AG04449 (cell line): ENCODE measurements around the gene POLE.

ENCODE experiments used
- CTCF ChIA-PET: fragments of 350-600 bp; formaldehyde crosslinking; extraction: SDS; loops from one replicate; lab custom pipeline; 2021; ENCODE audit warnings: antibody characterized with exemption; lab: Yijun Ruan, JAX
- POLR2A ChIA-PET: fragments of 400-600, 350-600 bp; formaldehyde crosslinking; extraction: SDS; loops from one replicate; lab custom pipeline; 2020; ENCODE audit warnings: antibody characterized with exemption, inconsistent platforms; lab: Yijun Ruan, JAX
- DNase-seq: peaks from one replicate; pipeline ENCODE4 v3.0.0-alpha.2; 2010; ENCODE audit warnings: low read depth, low spot score
- H3K4me3 ChIP-seq: 2 replicates; pipeline ENCODE4 v1.5.1; 2011; ENCODE audit warnings: low read depth, mild to moderate bottlenecking, control low read depth, low read length
- CTCF ChIP-seq: IDR thresholded peaks from one replicate; pipeline ENCODE4 v1.5.1; 2011; ENCODE audit warnings: mild to moderate bottlenecking, moderate library complexity, low read length, control low read depth, inconsistent platforms; ENCODE audit not compliant: insufficient read depth; ENCODE audit errors: missing control alignments

Gene POLE

DNA sequence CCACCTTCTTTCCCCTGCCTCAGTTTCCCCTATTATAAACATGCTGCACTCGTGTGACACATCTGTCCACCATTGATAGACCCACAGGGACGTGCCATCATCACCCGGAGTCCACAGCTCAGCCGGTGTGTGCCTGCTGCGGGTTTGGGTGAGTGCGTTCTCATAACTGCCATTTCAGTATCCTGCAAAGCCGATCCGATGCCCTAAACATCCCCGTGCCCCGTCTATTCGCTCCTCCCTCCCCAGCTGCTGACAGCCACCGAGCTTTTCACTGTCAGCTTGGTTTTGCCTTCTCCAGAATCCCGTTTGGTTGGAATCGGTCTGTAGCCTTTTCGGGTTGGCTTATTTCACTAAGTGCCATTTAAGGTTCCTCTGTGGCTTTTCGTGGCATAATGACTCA lies 80.7 kb downstream of the POLE start:
- CTCF ChIA-PET = interaction anchor here (13.0 kb wide), 1 partner anchor 9 kb away, joined by 214 read pairs; the partner anchor contains the start of genes LRCOL1 and P2RX2
- no peak overlapping the region for H3K4me3 ChIP-seq
- POLR2A ChIA-PET = no interaction called here
- no peak for TF ChIP-seq CTCF
- DNase-seq = no peak

GRCh38 chr12:132605892-132606291 lies 81.2 kb downstream of the POLE start:
- POLR2A ChIA-PET = no interaction called here
- CTCF ChIA-PET = interaction anchor here (13.0 kb wide), 1 partner anchor 10 kb away, joined by 214 read pairs; the partner anchor contains the start of genes LRCOL1 and P2RX2
- DNase-seq = no peak
- H3K4me3 ChIP-seq = no peak overlapping the region
- no peak for TF ChIP-seq CTCF

DNA sequence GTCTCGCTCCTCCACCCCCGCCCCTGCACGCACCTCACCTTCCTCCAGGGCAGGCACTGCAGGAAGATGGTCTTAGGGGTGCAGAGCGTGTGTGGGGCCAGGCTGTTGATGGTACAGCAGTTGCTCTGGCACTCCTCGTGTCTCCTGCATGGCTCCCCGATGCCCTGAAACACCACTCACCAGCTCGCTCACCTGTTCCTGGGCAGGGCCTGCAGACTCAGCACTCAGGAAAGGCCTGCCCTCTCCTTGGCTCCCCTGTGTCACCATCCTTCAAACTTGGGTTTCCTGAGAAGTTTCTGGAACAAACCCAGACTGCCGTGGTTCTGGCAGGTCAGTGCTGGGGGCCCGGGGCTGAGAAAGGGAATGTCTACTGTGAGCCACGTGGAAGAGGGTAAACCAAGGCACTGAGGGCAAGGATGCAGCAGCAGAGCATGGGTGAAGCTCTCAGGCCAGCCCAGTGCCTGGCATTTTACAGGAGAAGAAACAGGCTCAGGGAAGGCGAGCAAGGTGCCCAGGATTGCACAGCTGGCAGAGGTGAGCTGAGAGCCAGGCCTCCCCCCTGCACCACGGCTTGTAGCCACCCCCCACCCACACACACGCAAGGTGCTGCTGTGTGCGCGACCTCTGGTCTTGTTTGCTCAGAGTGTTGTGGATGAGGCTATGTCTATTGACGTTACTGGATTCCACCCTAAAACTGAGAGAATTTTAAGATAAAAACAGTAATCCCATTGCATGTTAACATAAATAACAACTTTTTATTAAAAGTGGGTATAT lies 82.3 kb downstream of the POLE start:
- ChIA-PET POLR2A (no interaction called here), CTCF (interaction anchor here (13.0 kb wide), 1 partner anchor 11 kb away, joined by 214 read pairs; the partner anchor contains the start of genes LRCOL1 and P2RX2)
- TF ChIP-seq CTCF = no peak
- DNase-seq = no peak
- no peak overlapping the region for H3K4me3 ChIP-seq

DNA sequence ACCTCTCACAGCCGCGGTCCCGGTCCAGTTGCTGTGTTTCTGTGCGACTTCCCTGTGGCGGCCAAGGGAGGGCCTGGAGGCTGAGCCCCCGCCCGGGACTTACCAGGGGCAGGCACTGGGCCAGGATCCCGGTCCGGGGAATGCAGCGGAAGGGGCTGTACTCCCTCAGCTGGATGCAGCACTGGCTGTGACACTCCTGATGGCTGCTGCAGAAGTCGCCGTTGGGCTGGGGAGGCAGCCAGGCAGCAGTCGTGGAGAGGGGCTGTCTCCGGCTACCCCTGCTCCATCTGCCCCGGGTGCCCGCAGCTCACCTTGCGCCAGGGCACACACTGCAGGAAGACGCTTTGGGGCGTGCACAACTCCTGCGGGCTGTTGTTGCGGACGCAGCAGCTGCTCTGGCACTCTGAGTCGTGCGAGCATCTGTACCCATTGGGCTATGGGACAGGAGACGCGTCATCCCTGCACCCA lies 83.0 kb downstream of the POLE start:
- no peak for DNase-seq
- POLR2A ChIA-PET = interaction anchor here (0.6 kb wide), 1 partner anchor 177 kb away, joined by 3 read pairs; no protein-coding TSS in a partner anchor
- TF ChIP-seq CTCF = no peak
- H3K4me3 ChIP-seq = no peak overlapping the region
- CTCF ChIA-PET = interaction anchor here (13.0 kb wide), 1 partner anchor 12 kb away, joined by 214 read pairs; the partner anchor contains the start of genes LRCOL1 and P2RX2

DNA sequence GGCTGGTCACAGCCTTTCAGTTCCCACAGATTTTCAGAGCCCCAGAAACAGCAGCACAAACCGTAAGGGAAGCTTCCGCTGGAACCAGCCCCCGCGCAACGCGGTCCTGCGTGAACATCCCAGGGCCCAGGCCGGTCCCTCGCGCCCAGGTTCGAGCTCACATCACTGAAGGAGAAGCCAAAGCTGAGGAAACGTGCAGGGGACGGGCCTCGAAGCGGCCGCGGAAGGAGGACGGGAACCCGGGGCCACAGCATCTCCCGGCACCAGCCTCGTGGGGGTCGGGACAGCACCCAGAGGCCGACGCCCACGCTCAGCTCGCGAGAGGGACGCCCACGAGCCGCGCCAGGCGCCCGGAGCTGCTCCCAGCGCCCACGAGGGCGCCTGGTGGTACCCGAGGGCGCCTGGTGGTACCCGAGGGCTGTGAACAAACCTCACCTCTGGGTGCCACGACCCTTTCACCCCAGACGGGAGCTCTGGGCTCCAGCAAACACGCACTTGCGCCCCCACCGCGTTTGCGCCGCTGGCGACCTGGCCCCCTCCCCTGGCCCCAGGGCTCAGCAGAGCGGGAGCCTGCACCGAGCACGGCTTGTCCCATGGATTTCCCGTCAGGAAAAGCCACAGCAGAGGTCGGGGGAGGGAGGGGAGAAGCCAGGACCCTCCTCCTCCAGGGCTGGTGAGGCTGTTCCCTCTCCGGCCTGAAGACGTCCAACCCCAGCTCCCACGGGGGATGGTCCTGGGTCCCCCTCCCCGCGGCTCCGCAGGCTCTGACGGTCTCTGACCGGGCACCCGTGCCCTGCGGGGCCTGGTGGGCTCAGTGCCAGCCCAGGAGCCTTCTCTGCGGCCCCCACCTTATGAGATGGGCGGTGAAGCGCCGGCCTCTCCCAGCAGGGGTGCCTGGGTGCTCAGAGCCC lies 83.6 kb downstream of the POLE start:
- POLR2A ChIA-PET = interaction anchor here (0.6 kb wide), 1 partner anchor 176 kb away, joined by 3 read pairs; no protein-coding TSS in a partner anchor
- no peak for DNase-seq
- CTCF ChIA-PET = interaction anchor here (1.8 to 13.0 kb wide), 2 partner anchors 12 to 33 kb away, joined by 4 to 214 read pairs; partner anchors contain the start of genes LRCOL1 and P2RX2
- TF ChIP-seq CTCF = no peak
- H3K4me3 ChIP-seq = no peak overlapping the region
